ENCODE measurements around the gene PSORS1C2.
A peak's percentile ranks its signal among the peaks of the same experiment; 100 is the strongest.

PSORS1C2 gene

GRCh38 chr6:31131595-31131994 is 7.3 kb downstream of the PSORS1C2 start:
- Histone ChIP-seq H3K4me2 (ENCODE audit: insufficient read depth, low read length) (no peak overlapping the region), H3K27me3 (ENCODE audit: insufficient read depth, low read length, poor library complexity) (no peaks in the 10 kb centered on the region), H3K27ac (ENCODE audit: low read length) (no peak overlapping the region), H4K20me1 (ENCODE audit: insufficient read depth, low read length) (no peaks in the 10 kb centered on the region), H3K9me3 (ENCODE audit: insufficient read depth, low read length, severe bottlenecking) (no peaks in the 10 kb centered on the region), H3K79me2 (ENCODE audit: insufficient read depth, low read length) (no peaks in the 10 kb centered on the region), H3K36me3 (ENCODE audit: insufficient read depth, low read length) (no peaks in the 10 kb centered on the region), H2AFZ (ENCODE audit: low read depth, low read length) (no peak overlapping the region), H3K4me3 (ENCODE audit: low read depth in 1 of 2, low read length in 2 of 2) (no peak overlapping the region), H3K4me1 (ENCODE audit: insufficient read depth, low read length) (no peaks in the 10 kb centered on the region), H3K9ac (ENCODE audit: low read depth, low read length) (no peak overlapping the region)
- ATAC-seq (ENCODE audit: insufficient read depth, low read depth) (no peak), DNase-seq (no peak)
- no peak for TF ChIP-seq EZH2 (IDR thresholded peaks at IDR 0.05; ENCODE audit: borderline replicate concordance, low read depth, low read length, severe bottlenecking)

GRCh38 chr6:31130751-31131150 is 8.1 kb downstream of the PSORS1C2 start:
- TF ChIP-seq CTCF (IDR thresholded peaks at IDR 0.05; ENCODE audit: borderline replicate concordance, extremely low read depth, low read length, poor library complexity, severe bottlenecking) (no peak), EZH2 (IDR thresholded peaks at IDR 0.05; ENCODE audit: borderline replicate concordance, low read depth, low read length, severe bottlenecking) (no peak)
- ATAC-seq (ENCODE audit: insufficient read depth, low read depth), result no peak

DNA sequence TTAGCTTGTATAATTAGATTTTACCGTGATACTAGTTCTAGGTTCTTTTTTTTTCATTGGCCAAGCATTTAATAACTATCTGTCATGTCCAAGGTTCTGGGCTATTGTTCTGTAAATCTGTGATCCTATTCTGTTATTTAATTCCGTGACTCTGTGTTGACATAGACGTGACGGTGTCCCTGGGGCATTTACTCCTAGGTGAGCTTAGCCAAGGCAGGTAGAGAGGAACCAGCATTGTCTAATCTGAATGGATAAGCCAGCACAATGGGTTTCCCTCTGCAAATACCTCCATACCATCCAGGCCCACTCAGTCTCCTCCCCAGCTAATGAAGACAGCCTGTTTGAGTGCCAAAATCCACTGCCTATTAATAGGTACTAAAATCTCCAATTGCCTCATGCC is 9.7 kb downstream of the PSORS1C2 start:
- no peak for ATAC-seq (ENCODE audit: insufficient read depth, low read depth)
- H3K27ac ChIP-seq (ENCODE audit: low read length), result no peak overlapping the region

More at GRCh38 chr6:31130751-31131150, 8.1 kb downstream of the PSORS1C2 start:
- Histone ChIP-seq H3K9ac (ENCODE audit: low read depth, low read length) (no peak overlapping the region), H3K27me3 (ENCODE audit: insufficient read depth, low read length, poor library complexity) (no peaks in the 10 kb centered on the region), H3K27ac (ENCODE audit: low read length) (no peak overlapping the region), H3K36me3 (ENCODE audit: insufficient read depth, low read length) (no peaks in the 10 kb centered on the region), H2AFZ (ENCODE audit: low read depth, low read length) (no peak overlapping the region), H4K20me1 (ENCODE audit: insufficient read depth, low read length) (no peaks in the 10 kb centered on the region), H3K4me1 (ENCODE audit: insufficient read depth, low read length) (no peaks in the 10 kb centered on the region), H3K9me3 (ENCODE audit: insufficient read depth, low read length, severe bottlenecking) (no peaks in the 10 kb centered on the region), H3K4me3 (ENCODE audit: low read depth in 1 of 2, low read length in 2 of 2) (no peak overlapping the region), H3K4me2 (ENCODE audit: insufficient read depth, low read length) (no peak overlapping the region), H3K79me2 (ENCODE audit: insufficient read depth, low read length) (no peaks in the 10 kb centered on the region)
- DNase-seq, result no peak

GRCh38 chr6:31128093-31128676 is 10.7 kb downstream of the PSORS1C2 start:
- TF ChIP-seq CTCF (IDR thresholded peaks at IDR 0.05; ENCODE audit: borderline replicate concordance, extremely low read depth, low read length, poor library complexity, severe bottlenecking), result peak; percentile 86
- no peak for TF ChIP-seq EZH2 (IDR thresholded peaks at IDR 0.05; ENCODE audit: borderline replicate concordance, low read depth, low read length, severe bottlenecking)
- Histone ChIP-seq H3K79me2 (ENCODE audit: insufficient read depth, low read length) (no peaks in the 10 kb centered on the region), H3K27ac (ENCODE audit: low read length) (no peak overlapping the region), H4K20me1 (ENCODE audit: insufficient read depth, low read length) (no peaks in the 10 kb centered on the region), H3K36me3 (ENCODE audit: insufficient read depth, low read length) (no peaks in the 10 kb centered on the region), H3K27me3 (ENCODE audit: insufficient read depth, low read length, poor library complexity) (peaks cover 10% of the 10 kb centered on the region), H3K4me3 (ENCODE audit: low read depth in 1 of 2, low read length in 2 of 2) (no peak overlapping the region), H3K9ac (ENCODE audit: low read depth, low read length) (no peak overlapping the region), H2AFZ (ENCODE audit: low read depth, low read length) (no peak overlapping the region), H3K4me1 (ENCODE audit: insufficient read depth, low read length) (no peaks in the 10 kb centered on the region), H3K4me2 (ENCODE audit: insufficient read depth, low read length) (no peak overlapping the region), H3K9me3 (ENCODE audit: insufficient read depth, low read length, severe bottlenecking) (no peaks in the 10 kb centered on the region)
- peak; percentile 79 for ATAC-seq (ENCODE audit: insufficient read depth, low read depth)
- peak; percentile 72 for DNase-seq

More for the DNA sequence above, 9.7 kb downstream of the PSORS1C2 start:
- TF ChIP-seq EZH2 (IDR thresholded peaks at IDR 0.05; ENCODE audit: borderline replicate concordance, low read depth, low read length, severe bottlenecking) (no peak), CTCF (IDR thresholded peaks at IDR 0.05; ENCODE audit: borderline replicate concordance, extremely low read depth, low read length, poor library complexity, severe bottlenecking) (no peak)
- no peaks in the 10 kb centered on the region for H3K36me3 ChIP-seq (ENCODE audit: insufficient read depth, low read length)
- peaks cover 6% of the 10 kb centered on the region for H3K27me3 ChIP-seq (ENCODE audit: insufficient read depth, low read length, poor library complexity)
- no peak overlapping the region for H2AFZ ChIP-seq (ENCODE audit: low read depth, low read length)
- no peak overlapping the region for H3K4me2 ChIP-seq (ENCODE audit: insufficient read depth, low read length)
- no peaks in the 10 kb centered on the region for H3K4me1 ChIP-seq (ENCODE audit: insufficient read depth, low read length)
- no peaks in the 10 kb centered on the region for H3K9me3 ChIP-seq (ENCODE audit: insufficient read depth, low read length, severe bottlenecking)
- no peak overlapping the region for H3K9ac ChIP-seq (ENCODE audit: low read depth, low read length)
- H3K4me3 ChIP-seq (ENCODE audit: low read depth in 1 of 2, low read length in 2 of 2), result no peak overlapping the region
- DNase-seq, result no peak
- H3K79me2 ChIP-seq (ENCODE audit: insufficient read depth, low read length), result no peaks in the 10 kb centered on the region
- H4K20me1 ChIP-seq (ENCODE audit: insufficient read depth, low read length), result no peaks in the 10 kb centered on the region
